Measurements from ENCODE around the gene GPC3. TPM values are rescaled to one million over a fixed set of nuclear protein-coding genes. Genes with fewer than 3 reads are reported as not detected.
A peak's percentile ranks its signal among the peaks of the same experiment; 100 is the strongest.

Gene GPC3
- total RNA-seq, 1 experiment from 2014 or later, result not detected

- in situ Hi-C loops (cut with HindIII; ENCODE audit: low pct_unique_long_range_greater_than_20kb, low sequenced_read_pairs), result no loop called here
- no peak for DNase-seq (ENCODE audit: low read depth)
Observed at GRCh38 chrX:133706890-133707289, 278.5 kb downstream of the GPC3 start.

DNA sequence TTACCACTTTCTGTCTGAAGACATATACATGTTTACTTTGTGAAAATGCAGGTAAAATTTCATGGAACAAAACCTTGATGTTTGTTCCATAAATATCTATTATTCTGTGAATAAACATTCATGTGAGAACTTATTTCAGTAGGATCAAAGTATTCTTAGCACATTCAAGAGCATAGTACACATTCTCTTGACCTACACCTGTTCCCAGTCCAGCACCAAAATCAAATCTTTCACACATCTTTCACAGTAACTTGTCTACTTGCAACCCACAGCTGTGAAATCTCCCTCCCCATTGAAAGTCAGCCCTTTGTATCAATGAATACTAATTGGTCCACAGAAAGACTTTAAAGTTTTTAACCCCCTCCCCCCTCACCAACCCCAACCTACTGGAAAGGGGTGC, 283.2 kb downstream of the GPC3 start:
- no peak for DNase-seq (ENCODE audit: low read depth)
- in situ Hi-C loops (cut with HindIII; ENCODE audit: low pct_unique_long_range_greater_than_20kb, low sequenced_read_pairs), result no loop called here

DNA sequence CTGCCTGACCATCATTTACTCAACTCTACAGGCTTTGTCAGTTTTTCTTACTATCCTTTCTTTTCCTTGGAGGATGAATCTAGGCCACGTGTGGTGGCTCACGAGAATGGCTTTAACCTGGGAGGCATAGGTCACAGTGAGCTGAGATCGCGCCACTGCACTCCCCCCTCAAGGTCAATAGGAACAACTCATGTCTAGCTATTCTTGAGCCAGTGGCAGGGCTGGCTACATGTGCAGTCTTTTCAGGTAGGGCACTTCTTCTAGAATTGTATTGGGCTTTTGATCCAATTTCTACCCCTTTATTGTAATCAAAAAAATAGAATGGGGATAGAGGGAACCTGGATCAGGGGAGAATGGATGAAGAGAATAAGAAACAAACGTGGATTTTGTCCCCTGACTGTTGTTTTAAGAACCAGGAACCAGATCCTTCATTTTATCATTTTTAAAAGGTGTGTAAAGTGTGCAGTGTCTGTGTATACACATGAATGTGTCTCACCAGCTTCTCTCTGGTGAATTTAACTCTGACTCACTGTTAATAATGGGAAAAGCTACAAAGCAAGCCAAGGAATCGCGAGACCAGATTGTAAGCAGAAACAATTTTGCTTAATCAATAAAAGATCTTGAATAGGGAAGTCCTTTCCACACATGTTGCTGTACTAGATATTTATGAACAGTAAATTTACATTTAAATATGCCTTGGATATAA, 286.2 kb downstream of the GPC3 start:
- in situ Hi-C loops (cut with HindIII; ENCODE audit: low pct_unique_long_range_greater_than_20kb, low sequenced_read_pairs), result no loop called here
- DNase-seq (ENCODE audit: low read depth), result no peak

DNA sequence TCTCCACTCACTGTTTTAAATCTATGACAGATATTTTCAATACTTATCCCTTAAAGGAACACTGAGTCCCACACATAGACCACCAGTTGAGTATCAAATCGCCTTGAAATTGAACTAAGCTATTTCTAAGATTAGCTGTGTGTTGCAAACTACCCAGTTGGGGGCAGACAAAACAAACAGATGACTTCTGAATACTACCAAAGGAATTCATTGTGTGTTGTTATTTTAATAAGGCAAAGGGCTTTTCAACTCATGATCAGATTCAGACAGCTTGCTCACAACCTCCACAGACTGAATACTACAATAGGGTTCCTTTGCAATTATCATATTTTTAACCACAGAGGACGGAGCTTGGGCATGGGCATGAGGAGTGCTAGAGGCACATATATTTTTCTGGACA, 287.1 kb downstream of the GPC3 start:
- no peak for DNase-seq (ENCODE audit: low read depth)
- in situ Hi-C loops (cut with HindIII; ENCODE audit: low pct_unique_long_range_greater_than_20kb, low sequenced_read_pairs), result no loop called here

DNA sequence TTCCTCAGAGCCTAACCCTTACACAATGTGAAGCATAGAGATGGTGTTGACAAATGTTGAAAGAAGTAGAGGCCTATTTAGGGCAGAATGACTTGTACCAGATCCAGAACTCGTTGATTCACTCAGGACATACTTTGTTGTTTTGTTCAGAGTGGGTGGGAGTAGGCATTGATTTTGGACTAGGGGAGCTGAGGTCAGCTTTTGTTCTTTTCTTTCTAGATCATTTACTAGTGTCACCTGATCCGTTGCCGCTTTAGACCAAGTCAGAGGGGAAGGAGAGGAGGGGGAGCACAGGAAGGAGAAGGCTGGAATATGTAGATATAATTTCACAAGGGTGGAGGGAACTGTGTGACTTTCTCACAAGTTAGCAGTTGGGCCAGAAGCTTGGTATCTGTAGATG, 287.7 kb downstream of the GPC3 start:
- no peak for DNase-seq (ENCODE audit: low read depth)
- in situ Hi-C loops (cut with HindIII; ENCODE audit: low pct_unique_long_range_greater_than_20kb, low sequenced_read_pairs), result no loop called here

DNA sequence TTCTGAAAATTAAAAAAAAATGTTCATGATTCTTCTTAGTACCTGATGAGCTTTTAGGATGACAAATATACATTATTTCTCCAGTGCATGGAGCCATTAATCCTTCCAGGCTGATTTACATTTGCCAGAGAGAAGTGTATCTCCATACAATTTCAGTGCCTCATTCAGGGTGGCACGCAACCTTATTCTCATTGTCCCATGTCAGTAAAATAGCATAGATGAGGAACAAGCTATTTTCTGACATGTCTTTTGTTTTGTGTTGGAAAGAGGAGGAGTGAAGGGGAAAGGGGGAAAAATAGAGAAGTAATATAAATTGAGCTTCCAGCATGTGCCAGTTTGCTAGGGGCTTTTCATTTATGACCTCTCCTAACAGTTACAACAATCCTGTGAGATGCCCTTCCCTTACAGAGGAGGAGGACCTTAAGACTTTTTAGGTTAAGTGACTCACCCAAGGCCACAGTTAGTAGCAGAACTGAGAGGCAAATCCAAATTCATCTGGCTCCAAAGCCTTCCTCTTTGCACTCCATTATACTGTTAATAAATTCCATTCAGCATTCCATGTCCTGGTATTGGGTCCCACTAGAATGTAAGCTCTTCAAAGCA, 295.3 kb downstream of the GPC3 start:
- in situ Hi-C loops (cut with HindIII; ENCODE audit: low pct_unique_long_range_greater_than_20kb, low sequenced_read_pairs), result no loop called here
- DNase-seq (ENCODE audit: low read depth), result no peak

- in situ Hi-C loops (cut with HindIII; ENCODE audit: low pct_unique_long_range_greater_than_20kb, low sequenced_read_pairs), result no loop called here
- no peak for DNase-seq (ENCODE audit: low read depth)
Observed at GRCh38 chrX:133685822-133686221, 299.6 kb downstream of the GPC3 start.

DNA sequence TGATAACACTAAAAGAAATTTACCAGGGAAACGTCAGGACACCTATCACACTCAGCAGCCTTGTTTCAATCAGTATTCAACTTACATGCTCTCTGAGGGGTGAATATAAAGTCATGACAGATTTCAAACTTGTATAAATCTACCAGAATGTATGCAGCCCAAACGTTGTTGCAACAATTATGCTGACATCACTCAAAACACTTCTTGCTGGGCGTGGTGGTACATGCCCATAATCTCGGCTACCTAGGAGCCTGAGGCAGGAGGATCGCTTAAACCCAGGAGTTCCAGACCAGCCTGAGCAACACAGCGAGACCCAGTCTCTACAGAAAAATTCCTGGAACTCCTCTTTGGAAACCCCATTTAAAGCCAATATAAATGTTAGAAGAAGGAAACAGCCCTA, 303.5 kb downstream of the GPC3 start:
- in situ Hi-C loops (cut with HindIII; ENCODE audit: low pct_unique_long_range_greater_than_20kb, low sequenced_read_pairs), result no loop called here
- no peak for DNase-seq (ENCODE audit: low read depth)

- DNase-seq (ENCODE audit: low read depth), result no peak
- in situ Hi-C loops (cut with HindIII; ENCODE audit: low pct_unique_long_range_greater_than_20kb, low sequenced_read_pairs), result no loop called here
Observed at GRCh38 chrX:133681421-133681820, 304.0 kb downstream of the GPC3 start.

GRCh38 chrX:133677123-133678063, 308.0 kb downstream of the GPC3 start:
- in situ Hi-C loops (cut with HindIII; ENCODE audit: low pct_unique_long_range_greater_than_20kb, low sequenced_read_pairs), result no loop called here
- no peak for DNase-seq (ENCODE audit: low read depth)

DNA sequence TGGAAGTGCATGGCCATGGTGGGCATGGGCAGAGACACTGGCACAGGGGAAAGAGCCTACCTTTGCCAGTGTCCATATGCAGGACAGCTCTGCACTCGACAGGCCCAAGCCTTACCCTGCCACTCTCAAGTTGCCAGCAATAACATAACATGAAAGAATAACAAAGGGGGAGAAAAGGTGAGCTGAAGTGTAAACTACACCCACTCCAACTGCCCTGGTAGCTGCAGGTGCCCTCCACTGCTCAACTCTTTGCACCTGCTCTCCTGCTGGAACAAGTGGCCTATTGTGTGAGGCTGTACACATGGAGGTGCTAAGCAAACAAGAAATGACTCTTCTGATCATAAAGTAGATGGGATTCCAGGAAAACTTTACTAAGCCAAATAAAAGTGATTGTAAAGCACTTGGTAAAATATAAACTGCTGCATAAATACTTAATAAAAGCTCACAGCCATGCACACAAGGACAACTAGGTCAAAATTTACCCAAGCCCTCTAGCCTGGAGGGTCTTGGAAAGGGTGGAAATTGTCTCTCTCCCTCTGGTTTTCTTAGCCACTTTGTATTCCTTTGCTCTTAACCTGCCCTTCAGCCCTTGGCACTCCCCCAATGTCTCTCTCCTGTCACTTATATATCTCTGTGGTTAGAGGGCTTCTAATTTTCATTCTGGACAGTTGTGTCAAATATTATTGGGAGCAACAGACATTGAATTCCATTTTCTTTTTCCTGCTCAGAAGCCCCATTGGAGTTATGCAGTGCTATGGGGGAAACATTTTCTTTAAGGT, 308.9 kb downstream of the GPC3 start:
- DNase-seq (ENCODE audit: low read depth), result no peak
- in situ Hi-C loops (cut with HindIII; ENCODE audit: low pct_unique_long_range_greater_than_20kb, low sequenced_read_pairs), result no loop called here

DNA sequence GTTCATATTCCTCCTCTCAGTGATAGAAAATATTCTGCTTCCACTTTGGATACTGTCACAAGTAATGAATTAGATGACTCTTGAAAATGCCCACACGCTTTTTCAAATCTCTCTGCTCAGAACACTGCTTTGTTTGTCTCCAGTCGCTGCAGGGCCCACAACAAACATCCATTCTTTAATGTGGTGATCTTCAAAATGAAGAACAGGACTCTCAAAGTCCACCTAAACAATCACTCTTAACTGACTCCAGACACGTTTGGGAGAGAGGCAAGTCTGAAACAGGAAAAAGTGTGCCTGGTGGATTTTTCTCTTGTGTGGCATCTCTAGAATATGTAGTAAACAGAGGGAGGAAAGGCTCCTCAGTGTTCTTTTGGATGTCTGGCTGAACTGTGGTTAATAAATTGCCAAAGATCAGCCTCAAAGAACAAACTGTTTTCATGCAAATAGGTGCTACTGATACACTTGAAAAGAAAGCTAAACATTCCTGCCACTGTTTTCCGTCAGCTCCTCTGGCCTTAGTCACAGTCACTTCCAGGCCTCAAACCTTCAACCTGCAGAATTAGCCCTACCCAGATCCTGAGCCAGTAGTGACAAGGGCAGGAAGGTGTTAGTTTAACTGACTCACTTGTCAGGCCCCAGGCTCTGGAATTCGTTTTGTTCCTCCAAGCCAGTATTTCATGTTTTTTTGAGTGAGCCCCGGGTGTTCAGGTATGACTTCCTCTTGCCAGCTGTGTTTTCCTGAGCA, 310.5 kb downstream of the GPC3 start:
- in situ Hi-C loops (cut with HindIII; ENCODE audit: low pct_unique_long_range_greater_than_20kb, low sequenced_read_pairs), result no loop called here
- peak; percentile 34 for DNase-seq (ENCODE audit: low read depth)

- peak; percentile 19 for DNase-seq (ENCODE audit: low read depth)
- in situ Hi-C loops (cut with HindIII; ENCODE audit: low pct_unique_long_range_greater_than_20kb, low sequenced_read_pairs), result no loop called here
Observed at GRCh38 chrX:133670383-133670782, 315.0 kb downstream of the GPC3 start.

- DNase-seq (ENCODE audit: low read depth), result no peak
- in situ Hi-C loops (cut with HindIII; ENCODE audit: low pct_unique_long_range_greater_than_20kb, low sequenced_read_pairs), result no loop called here
Observed at GRCh38 chrX:133669214-133669613, 316.2 kb downstream of the GPC3 start.

- DNase-seq (ENCODE audit: low read depth), result no peak
- in situ Hi-C loops (cut with HindIII; ENCODE audit: low pct_unique_long_range_greater_than_20kb, low sequenced_read_pairs), result no loop called here
Observed at GRCh38 chrX:133668225-133668931, 317.0 kb downstream of the GPC3 start.

- in situ Hi-C loops (cut with HindIII; ENCODE audit: low pct_unique_long_range_greater_than_20kb, low sequenced_read_pairs), result no loop called here
Observed at GRCh38 chrX:133666256-133666655, 319.1 kb downstream of the GPC3 start.

More at GRCh38 chrX:133666256-133666655, 319.1 kb downstream of the GPC3 start:
- DNase-seq (ENCODE audit: low read depth), result no peak

Data from Caki2 (cell line).